CD4-positive, alpha-beta T cell (primary cell): ENCODE measurements around the gene ATRNL1. TPM values are rescaled to one million over a fixed set of nuclear protein-coding genes. Genes with fewer than 3 reads are reported as not detected.

Experiments used
- ATAC-seq: fragments of 200-7000 bp; cut with Tn5 transposase; one replicate; pipeline ENCODE4 v1.10.0; 2022; ENCODE audit warnings: mild to moderate bottlenecking; ENCODE audit not compliant: poor library complexity
- CTCF ChIA-PET: fragments of 350-600 bp; sonication (Branson Sonifier 250); formaldehyde crosslinking; loops from one replicate; lab custom pipeline; 2021; ENCODE audit warnings: antibody characterized with exemption, inconsistent platforms; lab: Charles Lee
- POLR2A ChIA-PET: fragments of 350-600 bp; sonication (Branson Sonifier 250); formaldehyde crosslinking; loops from one replicate; lab custom pipeline; 2021; ENCODE audit warnings: antibody characterized with exemption, inconsistent platforms; lab: Charles Lee
- DNase-seq, 14 experiments: peaks; one replicate each; pipeline ENCODE4 v3.0.0-alpha.2; 2013 to 2020; ENCODE audit warnings: mixed read lengths in 2 of 14
- H3K27ac ChIP-seq, 2 donors: one replicate each; pipeline versions ENCODE4 v1.5.1 to v1.7.0; 2013; ENCODE audit warnings: low read length in 2 of 2, low read depth in 1 of 2, mild to moderate bottlenecking in 1 of 2
- H3K27me3 ChIP-seq, 2 experiments: 1 replicate in 1 of 2; 2 replicates in 1 of 2; pipeline versions ENCODE4 v1.6.1 to v1.7.0; 2013; ENCODE audit warnings: low read length in 2 of 2, control low read depth in 1 of 2, mild to moderate bottlenecking in 1 of 2, moderate library complexity in 1 of 2; ENCODE audit not compliant: insufficient read depth in 2 of 2, control insufficient read depth in 1 of 2
- H3K36me3 ChIP-seq: one replicate; pipeline ENCODE4 v1.6.1; 2013; ENCODE audit warnings: low read length, control low read depth; ENCODE audit not compliant: insufficient read depth
- H3K4me1 ChIP-seq: one replicate; pipeline ENCODE4 v1.6.1; 2013; ENCODE audit warnings: low read length, control low read depth; ENCODE audit not compliant: insufficient read depth
- H3K4me3 ChIP-seq: one replicate; pipeline ENCODE4 v1.5.1; 2013; ENCODE audit warnings: mild to moderate bottlenecking, low read length, moderate library complexity
- H3K9me3 ChIP-seq, 2 experiments: 1 replicate in 1 of 2; 2 replicates in 1 of 2; pipeline versions ENCODE4 v1.6.1 to v1.7.0; 2013; ENCODE audit warnings: low read length in 2 of 2, mild to moderate bottlenecking in 2 of 2, control low read depth in 1 of 2, moderate library complexity in 1 of 2; ENCODE audit not compliant: control insufficient read depth in 1 of 2, insufficient read depth in 1 of 2
- H3K27ac Mint-ChIP-seq: one replicate; pipeline ENCODE4 v1.8.0; 2020; ENCODE audit warnings: mixed read lengths
- H3K27me3 Mint-ChIP-seq: one replicate; pipeline ENCODE4 v1.8.0; 2021; ENCODE audit warnings: mixed read lengths
- H3K36me3 Mint-ChIP-seq: one replicate; pipeline ENCODE4 v1.8.0; 2021; ENCODE audit warnings: low read depth, mixed read lengths
- H3K4me1 Mint-ChIP-seq: one replicate; pipeline ENCODE4 v1.8.0; 2021; ENCODE audit warnings: low read depth, mixed read lengths
- H3K4me3 Mint-ChIP-seq: one replicate; pipeline ENCODE4 v1.8.0; 2020; ENCODE audit warnings: mild to moderate bottlenecking, mixed read lengths
- H3K9me3 Mint-ChIP-seq: one replicate; pipeline ENCODE4 v1.8.0; 2020; ENCODE audit warnings: mixed read lengths
- intact Hi-C, 2 experiments: fragments of 100-400 bp; cut with DNase I in 1 of 2; cut with micrococcal nuclease in 1 of 2; formaldehyde crosslinking; loops; one replicate each; pipeline versions ENCODE4 v1.15.1 to v1.9.0; 2023 to 2025; cut with DNase I, micrococcal nuclease
- total RNA-seq, 174 experiments: library from RNA in 2 of 174; stranded (reverse) in 2 of 174; gene quantifications; one replicate each; pipeline ENCODE4 v1.2.3 and lab custom pipeline; 2021 to 2026
- TF ChIP-seq, protein P1 (sequence below): fragments of 200-600 bp; IDR thresholded peaks from one replicate; pipeline ENCODE4 v1.8.0; 2022; ENCODE audit warnings: antibody characterized with exemption, mild to moderate bottlenecking

The ATRNL1 gene
- total RNA-seq, 2 experiments from 2014 or later: not detected

DNA sequence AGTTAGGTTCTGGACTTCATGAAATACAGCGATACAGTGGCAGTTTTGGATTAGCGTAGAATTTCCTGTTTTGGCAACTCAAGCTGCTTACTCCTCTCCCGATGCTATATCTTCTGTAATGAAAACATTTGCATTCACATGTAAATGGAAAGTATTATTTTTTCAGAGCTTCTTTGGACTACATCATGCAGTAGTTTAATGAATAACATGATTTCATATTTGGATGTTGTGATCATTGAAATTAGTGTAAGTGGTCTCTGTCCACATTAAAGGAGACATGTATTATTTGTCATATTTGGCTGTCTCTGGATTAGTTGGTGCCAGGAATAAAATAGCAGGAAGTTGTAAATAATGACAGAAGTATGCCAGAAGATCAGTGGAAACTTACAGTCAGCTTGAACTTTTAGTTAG, 848.2 kb downstream of the ATRNL1 start:
- CTCF ChIA-PET: no interaction called here
- H3K27ac ChIP-seq: no peak overlapping the region
- H3K36me3 Mint-ChIP-seq: no peaks in the 10 kb centered on the region

DNA sequence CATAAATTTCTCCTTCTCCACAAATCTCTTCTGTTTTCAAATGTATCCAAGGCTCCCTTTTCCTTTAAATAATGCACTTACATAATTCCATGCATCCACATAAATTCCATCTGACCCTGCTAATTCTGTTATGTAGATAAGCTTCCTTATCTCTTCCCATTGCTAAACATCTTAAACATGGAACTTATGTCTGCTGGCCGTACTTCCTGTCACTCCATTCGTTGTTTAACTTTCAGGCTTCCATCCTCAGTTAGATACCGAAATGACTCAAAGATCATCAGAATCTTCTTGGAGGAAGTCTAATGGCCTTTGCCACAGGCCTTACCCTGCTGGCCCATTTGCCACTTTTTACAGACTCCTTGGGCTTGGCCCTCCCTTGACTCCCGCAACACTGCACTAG, 848.9 kb downstream of the ATRNL1 start:
- H3K36me3 Mint-ChIP-seq: no peaks in the 10 kb centered on the region
- H3K4me3 Mint-ChIP-seq: no peak overlapping the region
- H3K36me3 ChIP-seq: no peaks in the 10 kb centered on the region
- no peak overlapping the region for H3K27ac Mint-ChIP-seq
- H3K27me3 Mint-ChIP-seq: no peaks in the 10 kb centered on the region
- no peak for DNase-seq
- ChIA-PET CTCF (no interaction called here), POLR2A (no interaction called here)
- TF ChIP-seq, protein P1, sequence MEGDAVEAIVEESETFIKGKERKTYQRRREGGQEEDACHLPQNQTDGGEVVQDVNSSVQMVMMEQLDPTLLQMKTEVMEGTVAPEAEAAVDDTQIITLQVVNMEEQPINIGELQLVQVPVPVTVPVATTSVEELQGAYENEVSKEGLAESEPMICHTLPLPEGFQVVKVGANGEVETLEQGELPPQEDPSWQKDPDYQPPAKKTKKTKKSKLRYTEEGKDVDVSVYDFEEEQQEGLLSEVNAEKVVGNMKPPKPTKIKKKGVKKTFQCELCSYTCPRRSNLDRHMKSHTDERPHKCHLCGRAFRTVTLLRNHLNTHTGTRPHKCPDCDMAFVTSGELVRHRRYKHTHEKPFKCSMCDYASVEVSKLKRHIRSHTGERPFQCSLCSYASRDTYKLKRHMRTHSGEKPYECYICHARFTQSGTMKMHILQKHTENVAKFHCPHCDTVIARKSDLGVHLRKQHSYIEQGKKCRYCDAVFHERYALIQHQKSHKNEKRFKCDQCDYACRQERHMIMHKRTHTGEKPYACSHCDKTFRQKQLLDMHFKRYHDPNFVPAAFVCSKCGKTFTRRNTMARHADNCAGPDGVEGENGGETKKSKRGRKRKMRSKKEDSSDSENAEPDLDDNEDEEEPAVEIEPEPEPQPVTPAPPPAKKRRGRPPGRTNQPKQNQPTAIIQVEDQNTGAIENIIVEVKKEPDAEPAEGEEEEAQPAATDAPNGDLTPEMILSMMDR: no peak
- no peak overlapping the region for H3K27ac ChIP-seq
- peaks cover 4% of the 10 kb centered on the region for H3K9me3 Mint-ChIP-seq
- H3K9me3 ChIP-seq: no peaks in the 10 kb centered on the region
- intact Hi-C loops: no loop called here
- ATAC-seq: no peak
- H3K4me1 ChIP-seq: no peaks in the 10 kb centered on the region
- H3K4me3 ChIP-seq: no peak overlapping the region
- no peaks in the 10 kb centered on the region for H3K4me1 Mint-ChIP-seq
- no peaks in the 10 kb centered on the region for H3K27me3 ChIP-seq

More for the DNA sequence above, 848.2 kb downstream of the ATRNL1 start:
- Mint-ChIP-seq H3K27me3 (no peaks in the 10 kb centered on the region), H3K4me1 (no peaks in the 10 kb centered on the region), H3K9me3 (peaks cover 7% of the 10 kb centered on the region), H3K27ac (no peak overlapping the region), H3K4me3 (no peak overlapping the region)
- TF ChIP-seq, protein P1: no peak
- POLR2A ChIA-PET: no interaction called here
- no peaks in the 10 kb centered on the region for H3K9me3 ChIP-seq
- no peak overlapping the region for H3K4me3 ChIP-seq
- intact Hi-C loops: no loop called here
- no peaks in the 10 kb centered on the region for H3K4me1 ChIP-seq
- no peaks in the 10 kb centered on the region for H3K36me3 ChIP-seq
- H3K27me3 ChIP-seq: no peaks in the 10 kb centered on the region
- no peak for DNase-seq
- no peak for ATAC-seq

DNA sequence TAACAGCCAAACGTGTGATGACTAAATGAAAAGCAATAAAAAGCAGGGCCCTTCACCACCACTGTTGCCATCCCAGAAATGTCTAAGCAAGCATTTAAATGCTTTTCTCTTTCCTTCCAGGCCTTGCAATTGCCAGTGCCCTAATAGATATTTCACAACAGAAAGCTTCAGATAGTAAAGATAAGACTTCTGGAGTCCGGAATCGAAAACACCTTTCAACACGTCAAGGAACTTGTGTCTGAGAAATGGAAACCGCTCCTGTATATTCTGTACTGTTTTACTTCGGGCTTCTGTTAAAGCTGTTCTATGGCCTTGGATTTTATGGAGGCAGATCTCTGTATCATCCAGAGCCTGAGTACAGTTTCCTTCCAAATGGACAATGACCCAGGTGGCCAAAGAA, 851.4 kb downstream of the ATRNL1 start:
- DNase-seq (no peak), ATAC-seq (no peak)
- H3K4me1 Mint-ChIP-seq: no peaks in the 10 kb centered on the region
- H3K4me3 ChIP-seq: no peak overlapping the region
- H3K36me3 Mint-ChIP-seq: no peaks in the 10 kb centered on the region
- H3K27ac ChIP-seq: no peak overlapping the region
- H3K4me3 Mint-ChIP-seq: no peak overlapping the region
- H3K9me3 Mint-ChIP-seq: peaks cover 4% of the 10 kb centered on the region
- no peak overlapping the region for H3K27ac Mint-ChIP-seq
- no peaks in the 10 kb centered on the region for H3K36me3 ChIP-seq
- CTCF ChIA-PET: no interaction called here
- H3K27me3 Mint-ChIP-seq: no peaks in the 10 kb centered on the region
- no peaks in the 10 kb centered on the region for H3K27me3 ChIP-seq
- no peaks in the 10 kb centered on the region for H3K4me1 ChIP-seq
- TF ChIP-seq, protein P1: no peak
- peaks cover 0 to 4% of the 10 kb centered on the region in 2 experiments for H3K9me3 ChIP-seq
- POLR2A ChIA-PET: no interaction called here
- intact Hi-C loops: no loop called here
